A204.1 (cell line): ENCODE data around the gene PREX1.
"Not testable (repeated sequence)": the region's sequence is repeated elsewhere in the genome, so short reads cannot be mapped to it uniquely, and the experiment has no call there.

ENCODE experiments used
- FAIRE-seq: peaks from 2 replicates; lab custom pipeline; 2012; peaks lifted over from hg19 to GRCh38; lab: Jason Lieb, UNC

The PREX1 gene

DNA sequence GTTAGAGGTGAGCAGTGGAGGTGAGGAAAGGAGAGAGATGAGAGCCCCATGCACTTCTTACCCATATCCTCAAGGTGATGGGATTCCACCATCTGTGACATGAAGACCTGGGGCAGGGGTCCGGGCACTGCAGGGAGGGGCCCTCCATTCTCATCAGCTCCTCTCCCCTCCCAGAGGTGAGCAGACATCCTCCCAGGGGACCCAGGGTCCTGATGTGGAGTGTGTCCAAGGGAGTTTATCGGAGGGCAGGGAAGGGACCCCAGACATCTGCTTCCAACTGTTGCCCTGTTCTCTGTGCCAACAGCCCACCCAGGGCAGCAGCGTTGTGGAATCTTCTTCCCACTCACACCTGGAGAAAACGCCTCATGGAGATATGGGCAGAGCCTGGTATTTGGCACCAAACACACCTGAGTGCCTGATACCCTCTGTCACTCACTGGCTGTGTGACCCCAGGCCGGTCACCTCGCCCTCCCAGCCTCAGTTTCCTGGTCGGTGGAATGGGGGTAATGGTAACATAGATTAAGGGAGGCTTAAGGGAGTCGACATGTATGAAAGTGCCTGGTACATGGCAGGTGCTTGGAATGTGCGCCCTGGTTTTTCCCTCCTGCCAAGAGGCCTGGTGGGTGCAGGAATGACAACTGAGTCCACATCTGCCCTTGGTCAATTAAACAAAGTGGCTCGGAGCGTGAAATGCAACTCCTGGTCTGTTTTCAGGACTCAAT, 227.9 kb downstream of the PREX1 start:
- no peak for FAIRE-seq

- no peak for FAIRE-seq
These were observed 228.6 kb downstream of the PREX1 start for GRCh38 chr20:48599106-48599747.

DNA sequence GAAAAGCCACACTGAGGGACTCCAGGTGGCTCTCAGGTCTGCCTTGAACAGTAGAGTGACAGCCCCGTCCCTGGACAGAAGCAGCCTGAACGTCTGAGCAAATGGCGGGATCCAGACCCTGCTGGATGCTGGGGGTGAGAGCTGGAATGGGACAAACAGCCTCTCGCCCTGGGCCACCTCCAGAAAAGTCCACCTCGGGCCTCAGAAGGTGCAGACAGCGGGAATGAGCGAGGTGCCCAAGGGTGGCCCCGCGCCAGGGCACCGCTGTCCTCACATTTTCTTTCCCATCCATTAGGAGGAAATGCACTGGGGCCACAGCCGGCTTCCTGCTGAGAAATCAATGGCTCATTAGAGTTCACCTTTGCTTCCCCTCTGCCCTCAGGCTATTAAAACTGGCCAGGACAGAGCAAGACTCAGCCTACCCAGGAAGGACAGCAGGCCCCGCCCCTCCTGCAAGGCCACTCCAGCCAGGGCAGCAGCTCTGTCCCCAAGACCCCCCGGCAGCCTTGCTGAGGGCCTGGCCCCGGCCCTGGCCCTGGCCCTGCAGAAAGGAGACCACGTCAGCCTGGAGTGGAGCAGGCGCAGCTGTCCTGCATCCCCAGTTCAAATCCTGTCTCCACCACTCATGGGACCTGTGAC, 229.4 kb downstream of the PREX1 start:
- FAIRE-seq = not testable (repeated sequence)

DNA sequence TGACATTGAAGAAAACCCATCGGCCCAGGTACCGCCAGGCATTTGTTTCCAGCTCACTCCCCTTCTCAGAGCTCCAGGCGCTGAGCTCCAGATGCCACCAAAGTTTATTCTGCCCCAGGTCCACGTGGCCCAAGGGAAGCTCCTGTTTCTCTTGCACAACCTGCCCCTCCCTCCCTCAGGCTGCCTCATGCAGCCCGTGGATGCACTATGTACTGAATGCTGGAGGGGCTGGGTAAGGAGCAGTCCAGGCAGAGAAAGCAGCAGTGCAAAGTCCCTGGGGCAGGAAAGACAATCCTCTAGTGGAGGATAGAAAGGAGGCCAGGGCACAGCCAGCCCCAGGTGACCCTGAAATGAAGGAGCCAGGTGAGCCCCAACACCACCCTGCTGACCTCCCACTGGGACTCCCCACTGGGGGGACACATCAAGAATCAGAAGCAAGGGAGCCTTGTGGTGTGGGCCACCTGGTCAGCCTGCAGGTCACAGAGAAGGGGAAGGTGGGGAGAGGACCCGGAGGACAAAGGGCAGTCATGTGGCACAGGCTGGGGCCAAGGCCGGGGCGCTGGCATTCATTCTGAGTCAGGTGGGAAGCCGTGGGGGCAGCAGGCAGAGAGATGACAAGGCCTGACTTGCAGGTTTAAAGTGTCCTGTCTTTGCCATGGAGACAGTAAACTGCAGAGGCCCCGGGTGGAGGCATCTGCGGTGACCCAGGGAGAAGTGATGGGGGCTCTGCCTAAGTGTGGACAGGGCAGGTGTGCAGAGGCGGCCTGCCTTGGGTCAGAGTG, 230.1 kb downstream of the PREX1 start:
- no peak for FAIRE-seq

DNA sequence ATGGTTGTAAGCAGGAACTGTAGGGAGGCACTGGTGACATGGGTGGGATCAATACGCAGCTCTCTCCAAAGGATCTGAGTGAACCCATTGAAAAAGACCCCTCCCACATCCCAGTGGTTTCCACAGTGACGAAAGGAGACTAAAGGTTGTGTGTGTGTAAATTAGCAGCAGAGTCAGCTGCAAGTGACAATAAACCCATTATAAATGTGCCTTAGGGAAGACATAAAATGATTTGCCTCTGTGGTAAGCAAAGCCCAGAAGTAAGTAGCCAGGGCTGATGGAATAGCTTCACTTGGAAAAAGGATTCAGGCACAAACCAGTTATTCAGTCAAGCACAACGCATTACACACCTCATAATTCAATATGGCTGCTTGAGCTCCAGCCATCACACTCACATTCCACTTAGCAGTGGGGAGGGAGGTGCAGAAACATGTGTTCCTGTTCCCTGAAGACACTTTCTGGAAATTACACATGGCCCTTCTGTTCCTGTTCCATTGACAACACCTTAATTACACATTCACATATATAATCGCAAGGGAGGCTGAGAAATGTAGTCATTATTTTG, 231.4 kb downstream of the PREX1 start:
- no peak for FAIRE-seq

GRCh38 chr20:48595495-48596333, 232.1 kb downstream of the PREX1 start:
- FAIRE-seq = no peak

- FAIRE-seq = no peak
These were observed 233.3 kb downstream of the PREX1 start for GRCh38 chr20:48594533-48594932.

DNA sequence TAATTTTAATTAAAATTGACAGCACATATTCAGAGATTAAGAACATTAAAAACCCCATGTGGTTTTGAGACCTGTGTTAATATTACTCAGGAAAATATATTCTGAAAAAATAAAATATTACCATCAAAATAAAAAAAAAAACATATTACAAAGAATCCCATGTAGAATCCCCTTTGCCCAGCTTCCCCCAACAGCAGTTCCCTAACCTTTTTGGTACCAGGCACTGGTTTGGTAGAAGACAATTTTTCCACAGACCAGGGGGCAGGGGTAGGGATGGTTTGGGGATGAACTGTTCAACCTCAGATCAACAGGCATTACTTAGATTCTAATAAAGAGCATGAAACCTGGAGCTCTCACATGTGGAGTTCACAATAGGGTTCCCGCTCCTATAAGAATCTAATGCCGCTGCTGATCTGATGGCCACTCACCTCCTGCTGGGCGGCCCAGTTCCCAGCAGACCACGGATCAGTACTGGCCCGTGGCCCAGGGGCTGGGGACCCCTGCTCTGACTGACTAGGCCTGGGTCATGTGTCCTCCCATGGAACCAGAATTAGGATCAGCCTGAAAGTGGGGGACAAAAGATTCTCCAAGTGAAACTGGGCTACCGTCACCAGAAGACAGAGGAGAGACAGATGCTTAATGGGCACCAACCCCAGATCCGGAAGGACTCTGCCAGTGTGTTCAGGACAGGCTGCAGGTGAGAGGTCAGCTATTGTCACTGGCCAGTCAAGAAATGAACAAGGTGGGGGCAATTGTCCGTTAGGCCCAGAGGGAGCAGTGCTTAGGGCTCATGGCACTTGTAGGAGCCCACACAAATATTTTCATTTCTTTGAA, 235.5 kb downstream of the PREX1 start:
- no peak for FAIRE-seq

GRCh38 chr20:48586730-48587129, 241.1 kb downstream of the PREX1 start:
- FAIRE-seq = no peak

DNA sequence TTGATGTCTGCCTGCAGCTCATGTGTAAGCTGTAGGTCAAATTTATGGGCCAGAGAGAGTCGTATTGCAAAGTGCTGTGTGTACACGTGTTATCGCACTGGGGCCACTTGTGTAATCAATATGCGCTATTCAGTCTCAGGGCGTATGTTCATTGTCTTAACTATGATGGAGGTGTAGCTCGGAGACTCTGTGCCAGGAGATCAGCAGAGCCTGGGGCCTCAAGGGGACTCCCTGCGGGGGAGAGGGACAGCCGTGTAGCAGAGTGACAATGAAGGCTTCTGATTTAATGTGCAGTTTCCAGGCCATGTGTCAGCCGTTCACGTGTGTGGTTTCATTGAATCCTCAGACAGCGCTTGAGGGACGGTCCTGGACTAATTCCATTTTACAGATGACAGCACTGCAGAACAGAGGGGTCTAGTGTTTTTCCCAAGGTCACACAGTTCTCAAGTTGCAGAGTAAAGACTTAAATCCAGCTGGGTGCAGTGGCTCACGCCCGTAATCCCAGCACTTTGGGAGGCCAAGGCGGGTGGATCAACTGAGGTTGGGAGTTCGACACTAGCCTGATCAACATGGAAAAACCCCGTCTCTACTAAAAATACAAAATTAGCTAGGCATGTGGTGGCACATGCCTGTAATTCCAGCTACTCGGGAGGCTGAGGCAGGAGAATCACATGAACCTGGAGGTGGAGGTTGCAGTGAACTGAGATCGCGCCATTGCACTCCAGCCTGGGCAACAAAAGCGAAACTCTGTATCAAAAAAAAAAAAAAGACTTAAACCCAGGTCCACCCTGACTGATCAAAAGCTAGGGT, 242.5 kb downstream of the PREX1 start:
- FAIRE-seq = no peak

GRCh38 chr20:48584391-48585060, 243.3 kb downstream of the PREX1 start:
- no peak for FAIRE-seq

DNA sequence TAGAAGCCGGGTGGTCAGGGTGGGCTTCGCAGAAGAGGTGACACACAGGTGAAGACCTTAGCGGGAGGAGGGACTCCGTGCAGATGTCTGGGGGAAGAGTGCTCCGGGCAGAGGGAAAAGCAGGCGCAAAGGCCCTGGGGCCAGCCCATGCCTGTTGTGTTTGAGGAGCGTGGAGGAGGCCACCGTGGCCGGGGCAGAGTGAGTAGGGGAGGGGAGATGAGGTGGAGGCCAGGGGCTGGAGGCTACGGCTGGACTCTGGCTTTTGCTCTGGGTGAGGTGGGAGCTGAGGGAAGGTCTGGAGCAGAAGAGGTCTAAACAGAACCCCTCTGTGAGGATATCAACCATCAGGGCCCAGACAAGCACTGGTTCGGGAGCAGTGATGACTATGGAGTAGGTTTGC, 244.0 kb downstream of the PREX1 start:
- no peak for FAIRE-seq

- no peak for FAIRE-seq
These were observed 244.6 kb downstream of the PREX1 start for GRCh38 chr20:48583171-48583570.

- no peak for FAIRE-seq
These were observed 245.2 kb downstream of the PREX1 start for GRCh38 chr20:48582673-48582985.

DNA sequence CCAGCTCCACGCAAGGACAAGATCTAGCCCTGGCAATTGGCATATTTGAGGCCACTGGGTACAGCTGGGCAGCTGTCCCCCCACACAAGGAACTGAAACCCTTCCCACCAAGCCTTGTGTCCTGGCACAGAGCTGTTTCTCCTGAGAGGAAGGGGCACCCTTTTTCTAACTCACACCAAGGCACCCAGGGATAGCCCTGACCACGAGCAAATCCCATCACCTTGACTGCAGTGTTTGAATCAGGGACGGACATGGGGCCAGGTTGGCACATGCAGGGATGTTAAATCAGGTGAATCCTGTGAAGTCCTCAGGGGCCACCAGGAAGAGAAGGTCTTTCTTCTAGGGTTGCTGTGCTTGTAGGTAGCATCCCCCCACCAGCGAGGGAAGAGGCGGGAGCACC, 246.6 kb downstream of the PREX1 start:
- FAIRE-seq = no peak

- no peak for FAIRE-seq
These were observed 249.3 kb downstream of the PREX1 start for GRCh38 chr20:48578397-48579098.

- FAIRE-seq = no peak
These were observed 250.2 kb downstream of the PREX1 start for GRCh38 chr20:48577557-48577956.

GRCh38 chr20:48574383-48574782, 253.4 kb downstream of the PREX1 start:
- no peak for FAIRE-seq
